SU-DHL-6 (cell line): ENCODE data around the gene PAPSS1.

Experiments
- H2AFZ ChIP-seq: fragments of 200-600 bp; sonication (generic); 2 replicates; pipeline ENCODE4 v1.6.1; 2014; ENCODE audit warnings: low read depth, mild to moderate bottlenecking, moderate library complexity, mixed read lengths, antibody characterized with exemption, low read length; ENCODE audit not compliant: severe bottlenecking
- H3F3A ChIP-seq: fragments of 200-600 bp; shearing (Covaris generic); 2 replicates; pipeline ENCODE4 v1.6.0; 2016; ENCODE audit warnings: antibody characterized with exemption, mild to moderate bottlenecking; ENCODE audit not compliant: insufficient read depth
- H3K27ac ChIP-seq: fragments of 200-600 bp; sonication (generic); 2 replicates; pipeline ENCODE4 v1.5.1; 2016; ENCODE audit warnings: low read depth, mild to moderate bottlenecking, low read length, moderate library complexity, mixed read lengths
- H3K27me3 ChIP-seq: fragments of 200-600 bp; sonication (generic), shearing (Covaris generic); 2 replicates; pipeline ENCODE4 v1.6.0; 2014; ENCODE audit warnings: mild to moderate bottlenecking, low read length
- H3K36me3 ChIP-seq: fragments of 200-600 bp; sonication (generic); 2 replicates; pipeline ENCODE4 v1.6.1; 2014; ENCODE audit warnings: mild to moderate bottlenecking, low read length, mixed read lengths
- H3K4me2 ChIP-seq: fragments of 300-600, 200-600 bp; shearing (Covaris generic), sonication (generic); 2 replicates; pipeline ENCODE4 v1.6.0; 2014; ENCODE audit warnings: low read length, low read depth, mild to moderate bottlenecking; ENCODE audit not compliant: poor library complexity, severe bottlenecking
- H3K4me3 ChIP-seq: fragments of 200-600 bp; sonication (generic); 2 replicates; pipeline ENCODE4 v1.5.1; 2014; ENCODE audit warnings: antibody characterized with exemption, low read length, mild to moderate bottlenecking, mixed read lengths; ENCODE audit not compliant: insufficient read depth, poor library complexity, severe bottlenecking
- H3K79me2 ChIP-seq: fragments of 200-600 bp; sonication (generic); 2 replicates; pipeline ENCODE4 v1.6.1; 2014; ENCODE audit warnings: mild to moderate bottlenecking, low read length, moderate library complexity; ENCODE audit not compliant: insufficient read depth
- H3K9ac ChIP-seq: fragments of 200-600 bp; sonication (generic); 2 replicates; pipeline ENCODE4 v1.7.0; 2014; ENCODE audit warnings: mild to moderate bottlenecking, low read length
- H3K9me2 ChIP-seq: fragments of 200-600 bp; sonication (generic); replicated peaks from 2 replicates; pipeline ENCODE4 v1.6.1; 2014; ENCODE audit warnings: low read length; ENCODE audit not compliant: insufficient read depth
- H3K9me3 ChIP-seq: fragments of 200-600 bp; sonication (generic); 2 replicates; pipeline ENCODE4 v1.6.1; 2014; ENCODE audit warnings: low read length, mixed read lengths; ENCODE audit not compliant: insufficient read depth
- H4K20me1 ChIP-seq: fragments of 200-600 bp; sonication (generic); 2 replicates; pipeline ENCODE4 v1.6.1; 2014; ENCODE audit warnings: low read depth, mild to moderate bottlenecking, antibody characterized with exemption, low read length, moderate library complexity, mixed read lengths
- EZH2phosphoT487 ChIP-seq: fragments of 200-600 bp; sonication (generic), shearing (Covaris generic); conservative IDR thresholded peaks from 2 replicates; pipeline ENCODE4 v1.6.1; 2018; ENCODE audit warnings: mild to moderate bottlenecking, antibody characterized with exemption, low read length, moderate library complexity, mixed read lengths
- TF ChIP-seq, protein P1 (sequence below): fragments of 200-600 bp; sonication (generic); IDR thresholded peaks from one replicate; pipeline ENCODE4 v1.5.1; 2017; ENCODE audit warnings: antibody characterized with exemption, mild to moderate bottlenecking, low read length, moderate library complexity; ENCODE audit not compliant: insufficient read depth, poor library complexity, severe bottlenecking

Gene PAPSS1

DNA sequence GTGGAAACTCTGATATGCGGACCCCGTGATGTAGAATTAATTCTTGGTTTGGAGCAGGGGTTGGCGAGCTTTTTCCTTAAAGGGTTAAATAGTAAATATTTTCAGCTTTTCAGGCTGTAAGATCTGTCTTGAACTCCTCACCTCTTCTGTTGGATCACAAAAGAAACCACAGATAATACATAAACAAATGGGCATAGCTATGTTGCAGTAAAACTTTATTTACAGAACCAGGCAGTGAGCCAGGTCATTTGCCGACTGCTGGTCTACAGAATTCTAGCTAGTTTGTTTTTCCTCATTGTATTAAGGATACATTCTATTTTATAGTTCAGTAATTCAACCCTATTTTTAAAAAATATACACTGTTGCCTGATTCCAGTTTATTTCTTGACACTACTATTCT is 116.6 kb downstream of the PAPSS1 start:
- TF ChIP-seq, protein P1, sequence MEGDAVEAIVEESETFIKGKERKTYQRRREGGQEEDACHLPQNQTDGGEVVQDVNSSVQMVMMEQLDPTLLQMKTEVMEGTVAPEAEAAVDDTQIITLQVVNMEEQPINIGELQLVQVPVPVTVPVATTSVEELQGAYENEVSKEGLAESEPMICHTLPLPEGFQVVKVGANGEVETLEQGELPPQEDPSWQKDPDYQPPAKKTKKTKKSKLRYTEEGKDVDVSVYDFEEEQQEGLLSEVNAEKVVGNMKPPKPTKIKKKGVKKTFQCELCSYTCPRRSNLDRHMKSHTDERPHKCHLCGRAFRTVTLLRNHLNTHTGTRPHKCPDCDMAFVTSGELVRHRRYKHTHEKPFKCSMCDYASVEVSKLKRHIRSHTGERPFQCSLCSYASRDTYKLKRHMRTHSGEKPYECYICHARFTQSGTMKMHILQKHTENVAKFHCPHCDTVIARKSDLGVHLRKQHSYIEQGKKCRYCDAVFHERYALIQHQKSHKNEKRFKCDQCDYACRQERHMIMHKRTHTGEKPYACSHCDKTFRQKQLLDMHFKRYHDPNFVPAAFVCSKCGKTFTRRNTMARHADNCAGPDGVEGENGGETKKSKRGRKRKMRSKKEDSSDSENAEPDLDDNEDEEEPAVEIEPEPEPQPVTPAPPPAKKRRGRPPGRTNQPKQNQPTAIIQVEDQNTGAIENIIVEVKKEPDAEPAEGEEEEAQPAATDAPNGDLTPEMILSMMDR, result no peak
- no peak for TF ChIP-seq EZH2phosphoT487
- no peaks in the 10 kb centered on the region for H3K79me2 ChIP-seq
- H4K20me1 ChIP-seq, result no peaks in the 10 kb centered on the region
- no peak overlapping the region for H3K9ac ChIP-seq
- H3K4me2 ChIP-seq, result no peak overlapping the region
- no peak overlapping the region for H3K27ac ChIP-seq
- no peak overlapping the region for H3K4me3 ChIP-seq
- H3F3A ChIP-seq, result no peaks in the 10 kb centered on the region
- H3K9me2 ChIP-seq, result no peaks in the 10 kb centered on the region
- H3K27me3 ChIP-seq, result no peaks in the 10 kb centered on the region
- no peaks in the 10 kb centered on the region for H3K9me3 ChIP-seq
- no peaks in the 10 kb centered on the region for H3K36me3 ChIP-seq
- no peak overlapping the region for H2AFZ ChIP-seq

DNA sequence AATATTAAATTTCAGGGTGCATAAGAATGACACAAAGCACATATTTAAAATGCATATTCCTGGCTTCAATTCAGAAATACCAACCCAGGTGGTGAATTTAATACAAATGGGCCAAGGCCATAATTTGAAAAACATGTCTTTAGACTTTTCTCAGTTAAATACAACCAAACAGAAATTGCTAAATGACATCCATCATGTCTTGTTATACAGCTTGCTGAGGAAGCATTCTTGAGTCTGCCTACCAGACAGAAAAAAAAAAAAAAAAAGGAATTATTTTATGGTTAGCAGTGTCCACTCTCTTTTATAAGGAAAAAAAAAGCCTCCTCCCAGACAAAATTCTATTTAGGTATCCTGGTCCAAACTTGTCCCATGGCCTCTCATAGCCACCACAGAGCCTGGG is 119.1 kb downstream of the PAPSS1 start:
- H3K79me2 ChIP-seq, result no peaks in the 10 kb centered on the region
- H3K27me3 ChIP-seq, result no peaks in the 10 kb centered on the region
- no peaks in the 10 kb centered on the region for H3F3A ChIP-seq
- no peaks in the 10 kb centered on the region for H3K36me3 ChIP-seq
- no peak overlapping the region for H3K9ac ChIP-seq
- H3K4me3 ChIP-seq, result no peak overlapping the region
- no peak overlapping the region for H3K27ac ChIP-seq
- no peaks in the 10 kb centered on the region for H3K9me2 ChIP-seq
- TF ChIP-seq, protein P1, result no peak
- TF ChIP-seq EZH2phosphoT487, result no peak
- no peaks in the 10 kb centered on the region for H3K9me3 ChIP-seq
- no peaks in the 10 kb centered on the region for H4K20me1 ChIP-seq
- H3K4me2 ChIP-seq, result no peak overlapping the region
- no peak overlapping the region for H2AFZ ChIP-seq

DNA sequence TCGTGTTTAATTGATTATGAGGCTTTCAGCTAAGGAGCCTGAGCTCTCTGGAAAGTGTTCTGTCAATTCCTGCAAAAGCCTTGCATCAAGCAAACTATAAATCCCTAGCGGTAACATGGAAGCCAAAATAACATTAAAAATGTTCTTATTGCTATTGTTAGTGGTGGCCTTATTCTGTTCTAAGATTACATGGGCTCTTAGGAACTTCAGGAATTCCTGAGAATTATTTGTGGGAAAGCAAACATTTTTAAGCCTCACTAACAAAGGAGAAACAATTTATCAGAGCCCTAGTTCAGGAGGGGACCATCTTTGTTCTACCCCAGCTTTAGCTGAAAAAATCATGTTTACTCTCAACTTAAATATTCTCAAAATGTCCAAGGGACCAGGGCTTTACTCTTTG is 119.6 kb downstream of the PAPSS1 start:
- Histone ChIP-seq H4K20me1 (no peaks in the 10 kb centered on the region), H3K27ac (no peak overlapping the region), H3K27me3 (no peaks in the 10 kb centered on the region), H3K36me3 (no peaks in the 10 kb centered on the region), H3K9me2 (no peaks in the 10 kb centered on the region), H3K4me2 (no peak overlapping the region), H2AFZ (no peak overlapping the region), H3K9ac (no peak overlapping the region), H3K79me2 (no peaks in the 10 kb centered on the region), H3F3A (no peaks in the 10 kb centered on the region), H3K9me3 (no peaks in the 10 kb centered on the region), H3K4me3 (no peak overlapping the region)
- TF ChIP-seq, protein P1, result no peak
- no peak for TF ChIP-seq EZH2phosphoT487
